Left renal cortex interstitium (tissue), 4 donors: ENCODE data around the gene EDAR. TPM values are rescaled to one million over a fixed set of nuclear protein-coding genes. Genes with fewer than 3 reads are reported as not detected.

Experiments
- DNase-seq, 4 donors: peaks; one replicate each; pipeline ENCODE4 v3.0.0-alpha.2; 2013; ENCODE audit warnings: low read depth in 4 of 4, low spot score in 2 of 4, missing footprints in 1 of 4
- polyA plus RNA-seq, 4 donors: library from polyadenylated mRNA; unstranded; fragments of 120-200 nt; gene quantifications; one replicate each; pipeline ENCODE4 v1.2.1, GENCODE V29; 2013; ENCODE audit not compliant: insufficient read length in 4 of 4

EDAR gene
- polyA plus RNA-seq, 4 donors = 2.5 to 3.6 (median 3.3) TPM

- no peak for DNase-seq
Observed at GRCh38 chr2:108942231-108942825, 46.7 kb downstream of the EDAR start.

- no peak for DNase-seq
Observed at GRCh38 chr2:108941767-108942166, 47.3 kb downstream of the EDAR start.

- no peak for DNase-seq
Observed at GRCh38 chr2:108941161-108941665, 47.8 kb downstream of the EDAR start.

GRCh38 chr2:108940156-108940555, 48.9 kb downstream of the EDAR start:
- DNase-seq = no peak

- no peak for DNase-seq
Observed at GRCh38 chr2:108938077-108938710, 50.8 kb downstream of the EDAR start.

GRCh38 chr2:108937367-108938017, 51.5 kb downstream of the EDAR start:
- no peak for DNase-seq

- no peak for DNase-seq
Observed at GRCh38 chr2:108936866-108937265, 52.2 kb downstream of the EDAR start.

- DNase-seq = peak in 3 of 4 donors; percentile 65 to 72 (median 68)
Observed at GRCh38 chr2:108936076-108936864, 52.8 kb downstream of the EDAR start.

- no peak for DNase-seq
Observed at GRCh38 chr2:108935271-108935741, 53.7 kb downstream of the EDAR start.

- DNase-seq = no peak
Observed at GRCh38 chr2:108934583-108935245, 54.3 kb downstream of the EDAR start.

- no peak for DNase-seq
Observed at GRCh38 chr2:108934151-108934550, 54.9 kb downstream of the EDAR start.

GRCh38 chr2:108933691-108934117, 55.3 kb downstream of the EDAR start:
- DNase-seq = no peak

GRCh38 chr2:108932736-108933332, 56.2 kb downstream of the EDAR start:
- no peak for DNase-seq

- no peak for DNase-seq
Observed at GRCh38 chr2:108931372-108931771, 57.6 kb downstream of the EDAR start.

- no peak for DNase-seq
Observed at GRCh38 chr2:108929807-108930425, 59.1 kb downstream of the EDAR start.

GRCh38 chr2:108928660-108929377, 60.2 kb downstream of the EDAR start:
- DNase-seq = no peak

GRCh38 chr2:108927936-108928659, 60.9 kb downstream of the EDAR start:
- no peak for DNase-seq

GRCh38 chr2:108927405-108927804, 61.6 kb downstream of the EDAR start:
- no peak for DNase-seq
